Keratinocyte (primary cell): Measurements from ENCODE around the gene DENND2A. TPM values are rescaled to one million over a fixed set of nuclear protein-coding genes. Genes with fewer than 3 reads are reported as not detected.
"Not testable (repeated sequence)": the region's sequence is repeated elsewhere in the genome, so short reads cannot be mapped to it uniquely, and the experiment has no call there.

Experiments used
- DNase-seq: peaks from one replicate; pipeline ENCODE4 v3.0.0-alpha.2; 2011; ENCODE audit warnings: low read depth, missing footprints, low spot score
- FAIRE-seq: peaks from 2 replicates; lab custom pipeline; 2011; peaks lifted over from hg19 to GRCh38; lab: Jason Lieb, UNC
- H2AFZ ChIP-seq: 2 replicates; pipeline ENCODE4 v1.6.0; 2012; ENCODE audit warnings: low read length, control low read depth, inconsistent platforms; ENCODE audit not compliant: control insufficient read depth
- H3K27ac ChIP-seq: 2 replicates; pipeline ENCODE4 v1.5.1; 2011; ENCODE audit warnings: low read length; ENCODE audit not compliant: control insufficient read depth, insufficient read depth
- H3K27me3 ChIP-seq: 3 replicates; pipeline ENCODE4 v1.6.0; 2011; ENCODE audit warnings: low read length; ENCODE audit not compliant: control insufficient read depth, insufficient read depth; ENCODE audit errors: extremely low read depth
- H3K36me3 ChIP-seq, 2 experiments: 2 replicates in 1 of 2; 3 replicates in 1 of 2; pipeline ENCODE4 v1.5.1; 2011; ENCODE audit warnings: low read length in 2 of 2, mild to moderate bottlenecking in 1 of 2; ENCODE audit not compliant: control insufficient read depth in 2 of 2, insufficient read depth in 2 of 2; ENCODE audit errors: extremely low read depth in 1 of 2
- H3K4me1 ChIP-seq: 3 replicates; pipeline ENCODE4 v1.5.1; 2011; ENCODE audit warnings: low read length; ENCODE audit not compliant: control insufficient read depth, insufficient read depth; ENCODE audit errors: extremely low read depth
- H3K4me2 ChIP-seq: 3 replicates; pipeline ENCODE4 v1.6.0; 2011; ENCODE audit warnings: low read depth, low read length; ENCODE audit not compliant: control insufficient read depth, insufficient read depth; ENCODE audit errors: extremely low read depth
- H3K4me3 ChIP-seq, 3 experiments: fragments of 200-600 bp in 1 of 3; sonication (generic) in 1 of 3; 2 replicates in 2 of 3; 3 replicates in 1 of 3; pipeline ENCODE4 v1.5.1; 2011 to 2016; ENCODE audit warnings: low read length in 3 of 3, mild to moderate bottlenecking in 3 of 3, control low read depth in 2 of 3, inconsistent platforms in 1 of 3, low read depth in 1 of 3, mixed read lengths in 1 of 3, mixed run types in 1 of 3, moderate library complexity in 1 of 3; ENCODE audit not compliant: control insufficient read depth in 2 of 3, insufficient read depth in 2 of 3; ENCODE audit errors: extremely low read depth in 1 of 3
- H3K79me2 ChIP-seq: 2 replicates; pipeline ENCODE4 v1.6.0; 2012; ENCODE audit warnings: low read length; ENCODE audit not compliant: control insufficient read depth, insufficient read depth
- H3K9ac ChIP-seq: 3 replicates; pipeline ENCODE4 v1.6.0; 2011; ENCODE audit warnings: low read length; ENCODE audit not compliant: control insufficient read depth, insufficient read depth; ENCODE audit errors: extremely low read depth
- H3K9me1 ChIP-seq: 3 replicates; pipeline ENCODE4 v1.6.0; 2011; ENCODE audit warnings: low read length; ENCODE audit not compliant: control insufficient read depth, insufficient read depth; ENCODE audit errors: extremely low read depth
- H3K9me3 ChIP-seq: 2 replicates; pipeline ENCODE4 v1.5.1; 2012; ENCODE audit warnings: low read depth, low read length; ENCODE audit not compliant: control insufficient read depth
- H4K20me1 ChIP-seq: 3 replicates; pipeline ENCODE4 v1.6.0; 2011; ENCODE audit warnings: low read length; ENCODE audit not compliant: control insufficient read depth, insufficient read depth; ENCODE audit errors: extremely low read depth
- EZH2 ChIP-seq: IDR thresholded peaks from one replicate; pipeline ENCODE4 v1.6.1; 2012; ENCODE audit warnings: inconsistent platforms, mild to moderate bottlenecking, low read length, moderate library complexity
- dilution Hi-C: fragments of 300-500 bp; cut with MboI; formaldehyde crosslinking; loops from one replicate; pipeline ENCODE4 v1.7.0; 2020; ENCODE audit warnings: low sequenced_read_pairs; ENCODE audit not compliant: extremely low pct_ligation_motif_present
- polyA plus RNA-seq, 5 experiments: library from polyadenylated mRNA; depleted of rRNA in 3 of 5; stranded (reverse) in 3 of 5; stranded (forward) in 1 of 5; unstranded in 1 of 5; fragments of >200 nt; gene quantifications; 1 replicate in 1 of 5; 2 replicates in 3 of 5; 3 replicates in 1 of 5; pipeline versions ENCODE4 v1.2.1 to v1.2.3, GENCODE V29; 2011 to 2012; ENCODE audit warnings: missing spikeins in 2 of 5, low read depth in 1 of 5, low replicate concordance in 1 of 5
- TF ChIP-seq, protein P1 (sequence below), 3 experiments: IDR thresholded peaks in 1 of 3; conservative IDR thresholded peaks in 1 of 3; optimal IDR thresholded peaks in 1 of 3; 2 replicates in 2 of 3; 3 replicates in 1 of 3; pipeline versions ENCODE3 to v1.5.1; 2011; ENCODE audit warnings: low read length in 3 of 3, mild to moderate bottlenecking in 3 of 3, moderate library complexity in 2 of 3, control low read depth in 1 of 3, inconsistent platforms in 1 of 3; ENCODE audit not compliant: insufficient read depth in 2 of 3; ENCODE audit errors: extremely low read depth in 1 of 3

The DENND2A gene
- polyA plus RNA-seq, 1 donor (not counting 4 experiments of a cell fraction or from before 2014, with no cell fraction given) = 1.8 TPM

DNA sequence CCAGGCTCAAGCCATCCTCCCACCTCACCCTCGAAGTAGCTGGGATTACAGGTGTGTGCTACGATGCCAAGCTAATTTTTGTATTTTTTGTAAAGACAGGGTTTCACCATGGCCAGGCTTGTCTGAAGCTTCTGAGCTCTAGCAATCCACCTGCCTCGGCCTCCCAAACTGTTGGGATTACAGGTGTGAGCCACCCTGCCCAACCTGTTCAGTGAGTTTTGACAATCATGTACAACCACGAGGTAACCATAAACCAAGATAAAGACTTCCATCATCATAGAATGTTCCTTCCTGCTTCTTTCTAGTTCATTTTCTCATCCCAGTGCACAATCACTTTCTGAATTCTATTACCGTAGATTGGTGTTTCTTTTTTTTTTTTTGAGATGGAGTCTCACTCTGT lies 130.8 kb downstream of the DENND2A start:
- dilution Hi-C loops = no loop called here

DNA sequence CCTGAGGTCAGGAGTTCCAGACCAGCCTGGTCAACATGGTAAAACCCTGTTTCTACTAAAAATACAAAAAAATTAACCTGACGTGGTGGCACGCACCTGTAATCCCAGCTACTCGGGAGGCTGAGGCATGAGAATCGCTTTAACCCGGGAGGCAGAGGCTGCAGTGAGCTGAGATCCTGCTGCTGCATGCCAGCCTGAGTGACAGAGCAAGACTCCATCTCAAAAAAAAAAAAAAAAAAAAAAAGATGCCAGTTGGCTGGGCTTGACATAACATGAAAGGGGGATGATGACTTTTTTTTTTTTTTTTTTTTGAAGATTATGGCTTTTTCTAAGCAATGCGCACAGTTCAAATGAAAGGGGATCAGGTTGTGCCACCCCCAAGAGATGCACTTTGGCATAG lies 133.1 kb downstream of the DENND2A start:
- H3K9me1 ChIP-seq, H3K9ac ChIP-seq, H3K4me3 ChIP-seq, DNase-seq, H3K27me3 ChIP-seq, H3K27ac ChIP-seq, FAIRE-seq, H4K20me1 ChIP-seq, H3K79me2 ChIP-seq, H3K4me1 ChIP-seq, dilution Hi-C loops, H3K4me2 ChIP-seq, H2AFZ ChIP-seq, H3K9me3 ChIP-seq, H3K36me3 ChIP-seq: not testable (repeated sequence)

More for the DNA sequence above, 130.8 kb downstream of the DENND2A start:
- no peaks in the 10 kb centered on the region for H3K9me1 ChIP-seq
- no peaks in the 10 kb centered on the region for H3K79me2 ChIP-seq
- H3K4me3 ChIP-seq = no peak overlapping the region
- H3K27me3 ChIP-seq = no peaks in the 10 kb centered on the region
- no peaks in the 10 kb centered on the region for H4K20me1 ChIP-seq
- no peak overlapping the region for H3K27ac ChIP-seq
- H3K36me3 ChIP-seq = no peaks in the 10 kb centered on the region
- no peak overlapping the region for H3K4me2 ChIP-seq
- H3K9me3 ChIP-seq = no peaks in the 10 kb centered on the region
- TF ChIP-seq, protein P1, sequence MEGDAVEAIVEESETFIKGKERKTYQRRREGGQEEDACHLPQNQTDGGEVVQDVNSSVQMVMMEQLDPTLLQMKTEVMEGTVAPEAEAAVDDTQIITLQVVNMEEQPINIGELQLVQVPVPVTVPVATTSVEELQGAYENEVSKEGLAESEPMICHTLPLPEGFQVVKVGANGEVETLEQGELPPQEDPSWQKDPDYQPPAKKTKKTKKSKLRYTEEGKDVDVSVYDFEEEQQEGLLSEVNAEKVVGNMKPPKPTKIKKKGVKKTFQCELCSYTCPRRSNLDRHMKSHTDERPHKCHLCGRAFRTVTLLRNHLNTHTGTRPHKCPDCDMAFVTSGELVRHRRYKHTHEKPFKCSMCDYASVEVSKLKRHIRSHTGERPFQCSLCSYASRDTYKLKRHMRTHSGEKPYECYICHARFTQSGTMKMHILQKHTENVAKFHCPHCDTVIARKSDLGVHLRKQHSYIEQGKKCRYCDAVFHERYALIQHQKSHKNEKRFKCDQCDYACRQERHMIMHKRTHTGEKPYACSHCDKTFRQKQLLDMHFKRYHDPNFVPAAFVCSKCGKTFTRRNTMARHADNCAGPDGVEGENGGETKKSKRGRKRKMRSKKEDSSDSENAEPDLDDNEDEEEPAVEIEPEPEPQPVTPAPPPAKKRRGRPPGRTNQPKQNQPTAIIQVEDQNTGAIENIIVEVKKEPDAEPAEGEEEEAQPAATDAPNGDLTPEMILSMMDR (optimal IDR thresholded peaks at IDR 0.05 in 1 of 3, IDR thresholded peaks at IDR 0.05 in 1 of 3, conservative IDR thresholded peaks at IDR 0.05 in 1 of 3; ENCODE audit: extremely low read depth in 1 of 3, insufficient read depth in 2 of 3, low read length in 3 of 3) = no peak
- no peak for TF ChIP-seq EZH2
- H2AFZ ChIP-seq = no peak overlapping the region
- no peak for DNase-seq
- FAIRE-seq = no peak
- no peak overlapping the region for H3K9ac ChIP-seq
- no peaks in the 10 kb centered on the region for H3K4me1 ChIP-seq

DNA sequence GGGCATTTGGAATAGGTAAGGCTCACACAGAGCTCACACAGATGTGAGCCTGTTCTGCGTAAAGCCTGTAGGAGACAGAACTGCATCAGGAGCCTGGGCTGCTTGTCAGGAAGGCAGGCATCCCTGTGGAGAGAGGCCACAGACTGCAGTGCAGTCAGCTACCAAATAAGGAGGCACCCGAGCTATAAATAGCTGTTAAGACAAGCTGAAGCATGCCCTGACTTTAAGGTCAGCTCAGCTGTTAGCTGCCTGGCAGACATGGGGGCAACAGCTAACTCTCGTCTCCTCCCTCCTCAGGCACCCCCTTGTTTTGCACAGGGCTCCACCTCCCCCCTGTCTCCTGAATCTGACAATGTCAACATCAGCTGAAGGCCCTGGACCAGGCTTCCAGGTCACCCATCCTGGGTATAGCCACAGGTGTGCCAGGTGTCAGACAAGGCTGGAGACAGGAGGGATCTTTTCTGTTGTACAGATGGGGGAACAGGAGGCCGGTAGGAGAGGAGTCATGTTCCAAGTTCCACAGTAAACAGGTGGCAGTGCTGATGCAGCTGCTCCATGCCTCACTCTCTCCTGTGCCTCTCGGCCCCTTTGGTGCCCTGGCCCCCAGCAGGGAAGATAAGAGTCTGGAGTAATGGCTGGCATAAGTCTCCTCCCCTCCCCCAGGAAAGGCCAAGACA lies 133.7 kb downstream of the DENND2A start:
- Histone ChIP-seq H2AFZ (no peak overlapping the region), H3K4me2 (no peak overlapping the region), H3K4me3 (no peak overlapping the region), H4K20me1 (no peaks in the 10 kb centered on the region), H3K9ac (no peak overlapping the region), H3K27ac (no peak overlapping the region), H3K9me3 (no peaks in the 10 kb centered on the region), H3K79me2 (no peaks in the 10 kb centered on the region), H3K9me1 (no peaks in the 10 kb centered on the region), H3K27me3 (no peaks in the 10 kb centered on the region), H3K4me1 (no peaks in the 10 kb centered on the region), H3K36me3 (no peaks in the 10 kb centered on the region)
- dilution Hi-C loops = no loop called here
- FAIRE-seq (no peak), DNase-seq (no peak)
- TF ChIP-seq, protein P1 (optimal IDR thresholded peaks at IDR 0.05 in 1 of 3, IDR thresholded peaks at IDR 0.05 in 1 of 3, conservative IDR thresholded peaks at IDR 0.05 in 1 of 3; ENCODE audit: extremely low read depth in 1 of 3, insufficient read depth in 2 of 3, low read length in 3 of 3) = no peak
- no peak for TF ChIP-seq EZH2
